ENCODE measurements around the gene FBXL7. TPM values are rescaled to one million over a fixed set of nuclear protein-coding genes. Genes with fewer than 3 reads are reported as not detected.

The FBXL7 gene
- total and polyA plus RNA-seq, 4 donors = 0.24 to 1.4 (median 1.2) TPM

GRCh38 chr5:15450949-15451348, 49.0 kb upstream of the FBXL7 start:
- H3K27ac ChIP-seq (ENCODE audit: low read depth in 1 of 2, low read length in 2 of 2) = no peak overlapping the region
- 99% methylated on average over 4 of the region's 4 CpGs for WGBS
- H3K4me3 ChIP-seq (ENCODE audit: low read depth in 1 of 3, low read length in 3 of 3) = no peak overlapping the region
- no peaks in the 10 kb centered on the region for H3K27me3 ChIP-seq (ENCODE audit: control insufficient read depth in 4 of 4, insufficient read depth in 4 of 4, low read length in 3 of 4)
- H3K36me3 ChIP-seq (ENCODE audit: control insufficient read depth in 4 of 4, insufficient read depth in 3 of 4, low read depth in 1 of 4, low read length in 3 of 4) = no peaks in the 10 kb centered on the region
- H3K9me3 ChIP-seq (ENCODE audit: control insufficient read depth in 4 of 4, low read length in 3 of 4) = no peaks in the 10 kb centered on the region
- no peak for DNase-seq (ENCODE audit: low spot score)
- no peak overlapping the region for H3K9ac ChIP-seq (ENCODE audit: low read depth in 1 of 2, low read length in 2 of 2)
- TF ChIP-seq, protein P1, sequence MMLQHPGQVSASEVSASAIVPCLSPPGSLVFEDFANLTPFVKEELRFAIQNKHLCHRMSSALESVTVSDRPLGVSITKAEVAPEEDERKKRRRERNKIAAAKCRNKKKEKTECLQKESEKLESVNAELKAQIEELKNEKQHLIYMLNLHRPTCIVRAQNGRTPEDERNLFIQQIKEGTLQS (IDR thresholded peaks at IDR 0.05) = no peak
- TF ChIP-seq FOXA1 (IDR thresholded peaks at IDR 0.05) = no peak
- no peak for TF ChIP-seq GABPA (IDR thresholded peaks at IDR 0.05 in 1 of 2, conservative IDR thresholded peaks at IDR 0.05 in 1 of 2)
- TF ChIP-seq JUND (IDR thresholded peaks at IDR 0.05) = no peak
- no peak for TF ChIP-seq TAF1 (conservative IDR thresholded peaks at IDR 0.05)
- no peak for TF ChIP-seq FOXA2 (IDR thresholded peaks at IDR 0.05)
- TF ChIP-seq, protein P2, sequence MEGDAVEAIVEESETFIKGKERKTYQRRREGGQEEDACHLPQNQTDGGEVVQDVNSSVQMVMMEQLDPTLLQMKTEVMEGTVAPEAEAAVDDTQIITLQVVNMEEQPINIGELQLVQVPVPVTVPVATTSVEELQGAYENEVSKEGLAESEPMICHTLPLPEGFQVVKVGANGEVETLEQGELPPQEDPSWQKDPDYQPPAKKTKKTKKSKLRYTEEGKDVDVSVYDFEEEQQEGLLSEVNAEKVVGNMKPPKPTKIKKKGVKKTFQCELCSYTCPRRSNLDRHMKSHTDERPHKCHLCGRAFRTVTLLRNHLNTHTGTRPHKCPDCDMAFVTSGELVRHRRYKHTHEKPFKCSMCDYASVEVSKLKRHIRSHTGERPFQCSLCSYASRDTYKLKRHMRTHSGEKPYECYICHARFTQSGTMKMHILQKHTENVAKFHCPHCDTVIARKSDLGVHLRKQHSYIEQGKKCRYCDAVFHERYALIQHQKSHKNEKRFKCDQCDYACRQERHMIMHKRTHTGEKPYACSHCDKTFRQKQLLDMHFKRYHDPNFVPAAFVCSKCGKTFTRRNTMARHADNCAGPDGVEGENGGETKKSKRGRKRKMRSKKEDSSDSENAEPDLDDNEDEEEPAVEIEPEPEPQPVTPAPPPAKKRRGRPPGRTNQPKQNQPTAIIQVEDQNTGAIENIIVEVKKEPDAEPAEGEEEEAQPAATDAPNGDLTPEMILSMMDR (IDR thresholded peaks at IDR 0.05; ENCODE audit: low read depth, low read length, missing input control) = no peak
- no peak for TF ChIP-seq YY1 (IDR thresholded peaks at IDR 0.05)
- no peak for TF ChIP-seq ZBTB33 (IDR thresholded peaks at IDR 0.05)
- no peak for TF ChIP-seq EGR1 (IDR thresholded peaks at IDR 0.05; ENCODE audit: low read depth in 2 of 2)
- TF ChIP-seq HNF4G (IDR thresholded peaks at IDR 0.05) = no peak
- H3K4me1 ChIP-seq (ENCODE audit: control insufficient read depth in 4 of 4, insufficient read depth in 4 of 4, low read length in 3 of 4) = no peaks in the 10 kb centered on the region

GRCh38 chr5:15452030-15452429, 48.0 kb upstream of the FBXL7 start:
- H3K9ac ChIP-seq (ENCODE audit: low read depth in 1 of 2, low read length in 2 of 2) = no peak overlapping the region
- H3K4me3 ChIP-seq (ENCODE audit: low read depth in 1 of 3, low read length in 3 of 3) = no peak overlapping the region
- no peaks in the 10 kb centered on the region for H3K4me1 ChIP-seq (ENCODE audit: control insufficient read depth in 4 of 4, insufficient read depth in 4 of 4, low read length in 3 of 4)
- no peaks in the 10 kb centered on the region for H3K27me3 ChIP-seq (ENCODE audit: control insufficient read depth in 4 of 4, insufficient read depth in 4 of 4, low read length in 3 of 4)
- WGBS = 54% methylated on average over 1 of the region's 1 CpG
- H3K27ac ChIP-seq (ENCODE audit: low read depth in 1 of 2, low read length in 2 of 2) = no peak overlapping the region
- no peaks in the 10 kb centered on the region for H3K36me3 ChIP-seq (ENCODE audit: control insufficient read depth in 4 of 4, insufficient read depth in 3 of 4, low read depth in 1 of 4, low read length in 3 of 4)
- TF ChIP-seq SP1 (IDR thresholded peaks at IDR 0.05) (no peak), REST (IDR thresholded peaks at IDR 0.05) (no peak), JUND (IDR thresholded peaks at IDR 0.05) (no peak), NR2F2 (IDR thresholded peaks at IDR 0.05) (no peak), GABPA (IDR thresholded peaks at IDR 0.05 in 1 of 2, conservative IDR thresholded peaks at IDR 0.05 in 1 of 2) (no peak), RAD21 (IDR thresholded peaks at IDR 0.05) (no peak), FOXA2 (IDR thresholded peaks at IDR 0.05) (no peak)
- TF ChIP-seq, protein P1 (IDR thresholded peaks at IDR 0.05) = no peak
- TF ChIP-seq, protein P2 (IDR thresholded peaks at IDR 0.05; ENCODE audit: low read depth, low read length, missing input control) = no peak
- DNase-seq (ENCODE audit: low spot score) = no peak
- no peaks in the 10 kb centered on the region for H3K9me3 ChIP-seq (ENCODE audit: control insufficient read depth in 4 of 4, low read length in 3 of 4)

Data from liver (tissue), 9 donors.